Measurements from ENCODE around the gene RSBN1.
A peak's percentile ranks its signal among the peaks of the same experiment; 100 is the strongest.

RSBN1 gene

DNA sequence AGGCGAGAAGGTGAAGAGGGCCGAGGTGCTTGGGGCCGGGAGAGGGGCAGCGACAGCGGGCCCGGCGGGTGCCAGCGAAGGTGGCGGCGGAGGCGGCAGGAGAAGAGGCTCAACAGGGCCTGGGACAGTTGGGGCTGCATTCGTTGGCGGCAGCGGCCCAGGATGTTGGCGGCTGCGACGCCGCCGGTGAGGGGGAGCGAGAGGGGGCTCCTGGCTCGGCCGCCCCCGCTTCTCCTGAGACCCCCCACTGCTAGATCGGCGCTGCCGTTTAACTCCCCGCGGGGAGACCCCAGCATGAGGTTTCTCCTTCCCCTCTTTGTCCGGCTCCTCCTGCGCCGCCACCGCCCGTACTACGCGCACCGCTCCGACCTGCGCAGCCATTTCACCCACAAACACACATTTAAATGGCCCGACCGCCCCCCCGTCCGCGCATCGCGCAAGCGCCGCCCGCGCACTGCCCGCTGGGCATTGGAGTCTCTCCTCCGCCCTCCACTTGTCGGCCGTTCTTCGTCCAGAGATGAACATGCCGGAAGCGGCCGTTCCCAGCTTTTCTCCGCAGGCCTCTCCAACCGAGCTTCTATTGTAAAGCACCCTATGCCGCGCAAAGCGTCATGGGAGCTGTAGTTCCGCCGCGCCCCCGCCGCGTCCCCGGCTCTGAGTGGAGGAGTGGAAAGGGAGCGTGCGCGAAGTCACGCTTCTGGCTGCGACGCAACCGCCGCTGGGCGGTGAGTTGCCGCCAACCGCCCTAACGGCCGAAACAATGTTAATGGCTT, at the start of gene RSBN1:
Gene RSBN1 (minus strand): TSS at position 589 of the 773 bp plus-strand sequence. CDS start 64 bp downstream, at position 525.
- TF ChIP-seq, protein P1, sequence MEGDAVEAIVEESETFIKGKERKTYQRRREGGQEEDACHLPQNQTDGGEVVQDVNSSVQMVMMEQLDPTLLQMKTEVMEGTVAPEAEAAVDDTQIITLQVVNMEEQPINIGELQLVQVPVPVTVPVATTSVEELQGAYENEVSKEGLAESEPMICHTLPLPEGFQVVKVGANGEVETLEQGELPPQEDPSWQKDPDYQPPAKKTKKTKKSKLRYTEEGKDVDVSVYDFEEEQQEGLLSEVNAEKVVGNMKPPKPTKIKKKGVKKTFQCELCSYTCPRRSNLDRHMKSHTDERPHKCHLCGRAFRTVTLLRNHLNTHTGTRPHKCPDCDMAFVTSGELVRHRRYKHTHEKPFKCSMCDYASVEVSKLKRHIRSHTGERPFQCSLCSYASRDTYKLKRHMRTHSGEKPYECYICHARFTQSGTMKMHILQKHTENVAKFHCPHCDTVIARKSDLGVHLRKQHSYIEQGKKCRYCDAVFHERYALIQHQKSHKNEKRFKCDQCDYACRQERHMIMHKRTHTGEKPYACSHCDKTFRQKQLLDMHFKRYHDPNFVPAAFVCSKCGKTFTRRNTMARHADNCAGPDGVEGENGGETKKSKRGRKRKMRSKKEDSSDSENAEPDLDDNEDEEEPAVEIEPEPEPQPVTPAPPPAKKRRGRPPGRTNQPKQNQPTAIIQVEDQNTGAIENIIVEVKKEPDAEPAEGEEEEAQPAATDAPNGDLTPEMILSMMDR (conservative IDR thresholded peaks at IDR 0.05; ENCODE audit: control insufficient read depth, insufficient read depth, low read depth, low read length) = no peak

DNA sequence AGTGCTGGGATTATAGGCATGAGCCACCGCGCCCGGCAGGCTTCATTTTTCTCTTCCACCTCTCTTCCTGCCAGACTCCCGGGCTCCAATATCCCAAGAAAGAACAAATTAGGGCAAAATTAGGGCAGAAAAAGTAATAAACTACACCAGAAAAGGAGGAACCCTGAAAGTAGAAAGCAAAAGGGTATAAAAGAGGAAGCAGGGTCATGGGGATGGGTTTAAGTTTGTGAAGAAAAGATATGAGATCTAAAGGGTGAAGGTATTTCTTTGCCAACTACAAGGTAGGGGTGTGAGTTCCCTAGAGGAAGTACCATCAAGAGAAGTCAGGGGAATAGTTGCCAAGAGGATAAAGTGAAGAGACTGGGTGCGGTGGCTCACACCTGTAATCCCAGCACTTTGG, 49.4 kb upstream of the RSBN1 start:
- no peak for DNase-seq (ENCODE audit: low read depth)
- TF ChIP-seq, protein P1 (conservative IDR thresholded peaks at IDR 0.05; ENCODE audit: control insufficient read depth, insufficient read depth, low read depth, low read length) = no peak

More for the DNA sequence above, at the start of gene RSBN1:
- peak within 1 kb of the TSS; percentile 98 for H3K4me3 ChIP-seq (ENCODE audit: control insufficient read depth, low read depth, low read length)
- peak; percentile 98 for DNase-seq (ENCODE audit: low read depth)

DNA sequence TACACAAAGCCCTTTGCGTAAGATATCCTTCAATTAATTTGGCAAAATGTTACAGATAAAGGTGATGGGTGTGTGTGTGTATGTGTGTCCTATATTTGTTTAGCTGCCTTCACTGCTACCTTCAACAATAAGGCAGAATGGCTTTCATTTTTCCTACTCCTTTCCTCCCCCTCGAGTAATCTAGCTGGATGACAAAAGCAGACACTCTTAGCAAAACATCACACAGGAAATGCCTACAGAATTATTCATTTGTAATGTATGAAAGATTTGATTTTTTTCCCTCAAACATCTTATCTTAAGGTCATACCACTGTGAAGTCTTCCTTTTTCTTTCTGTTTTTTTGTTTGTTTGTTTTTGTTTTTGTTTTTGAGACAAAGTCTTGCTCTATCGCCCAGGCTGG, 48.6 kb upstream of the RSBN1 start:
- DNase-seq (ENCODE audit: low read depth) = peak; percentile 70
- TF ChIP-seq, protein P1 (conservative IDR thresholded peaks at IDR 0.05; ENCODE audit: control insufficient read depth, insufficient read depth, low read depth, low read length) = no peak
- H3K4me3 ChIP-seq (ENCODE audit: control insufficient read depth, low read depth, low read length) = no peak overlapping the region

More for the DNA sequence above, 49.4 kb upstream of the RSBN1 start:
- H3K4me3 ChIP-seq (ENCODE audit: control insufficient read depth, low read depth, low read length) = no peak overlapping the region

DNA sequence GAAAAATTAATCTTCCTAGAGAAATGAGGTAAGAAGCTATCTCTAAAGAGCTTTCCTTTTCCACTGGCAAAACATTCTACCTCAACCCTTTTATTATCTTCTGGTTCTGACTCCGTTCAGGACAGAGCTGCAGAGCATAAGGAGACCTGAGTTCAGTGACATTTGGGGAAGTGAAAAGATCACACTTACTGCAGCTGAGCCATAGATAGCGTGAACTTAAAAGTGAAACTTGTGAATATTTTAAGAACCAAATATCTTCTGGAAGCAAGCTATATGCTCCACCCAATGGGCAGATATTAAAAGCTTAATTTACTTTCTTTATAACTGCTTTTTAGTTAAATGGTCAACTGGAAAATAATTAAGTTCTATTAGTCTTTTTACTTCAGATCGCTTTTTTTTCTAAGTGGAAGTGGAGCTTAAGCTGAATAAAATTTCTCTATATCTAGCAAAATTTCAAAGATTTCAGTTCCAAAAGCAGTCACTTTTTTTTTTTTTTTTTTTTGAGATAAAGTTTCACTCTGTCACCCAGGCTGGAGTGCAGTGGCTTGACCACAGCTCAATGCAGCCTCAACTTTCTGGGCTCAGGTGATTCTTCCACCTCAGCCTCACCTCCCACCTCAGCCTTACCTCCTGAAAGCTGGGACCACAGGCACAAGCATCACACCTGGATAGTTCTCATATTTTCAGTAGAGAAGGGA, 47.4 kb upstream of the RSBN1 start:
- DNase-seq (ENCODE audit: low read depth) = no peak
- TF ChIP-seq, protein P1 (conservative IDR thresholded peaks at IDR 0.05; ENCODE audit: control insufficient read depth, insufficient read depth, low read depth, low read length) = no peak
- no peak overlapping the region for H3K4me3 ChIP-seq (ENCODE audit: control insufficient read depth, low read depth, low read length)

DNA sequence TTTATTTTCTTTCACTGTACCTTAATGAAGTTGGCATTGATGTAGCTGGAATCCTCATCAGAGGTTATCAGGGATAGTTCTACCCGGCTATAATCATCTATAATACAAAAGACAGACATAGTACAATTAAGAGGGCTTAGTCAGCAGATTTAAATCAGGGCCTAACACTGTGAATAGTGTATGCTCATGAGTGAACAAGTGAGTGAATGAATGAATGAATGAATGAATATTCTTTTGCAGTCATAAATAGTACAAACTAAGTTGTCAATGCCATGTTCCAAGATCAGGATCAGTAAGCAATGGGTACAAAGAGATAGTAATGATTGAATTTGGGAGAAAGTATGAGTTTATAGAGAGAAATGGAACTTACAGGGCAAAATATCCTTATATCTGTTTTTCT, 46.7 kb upstream of the RSBN1 start:
- no peak overlapping the region for H3K4me3 ChIP-seq (ENCODE audit: control insufficient read depth, low read depth, low read length)
- no peak for DNase-seq (ENCODE audit: low read depth)
- TF ChIP-seq, protein P1 (conservative IDR thresholded peaks at IDR 0.05; ENCODE audit: control insufficient read depth, insufficient read depth, low read depth, low read length) = no peak

DNA sequence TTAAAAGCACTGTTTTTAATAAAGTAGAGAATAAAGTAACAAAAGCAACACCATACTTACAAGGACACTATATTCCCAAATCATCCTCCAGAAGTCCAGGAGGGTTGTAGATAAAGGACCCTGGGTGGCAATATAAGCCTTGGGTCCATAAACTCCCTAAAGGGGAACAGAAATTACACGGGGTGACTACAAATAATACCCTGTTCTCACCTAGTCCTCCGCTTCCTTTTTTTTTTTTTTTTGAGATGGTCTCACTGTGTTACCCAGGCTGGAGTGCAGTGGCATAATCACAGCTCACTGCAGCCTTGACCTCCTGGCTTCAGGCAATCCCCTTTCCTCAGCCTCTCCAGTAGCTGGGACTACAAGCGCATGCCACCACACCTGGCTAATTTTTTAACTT, 46.1 kb upstream of the RSBN1 start:
- no peak for DNase-seq (ENCODE audit: low read depth)
- H3K4me3 ChIP-seq (ENCODE audit: control insufficient read depth, low read depth, low read length) = no peak overlapping the region
- TF ChIP-seq, protein P1 (conservative IDR thresholded peaks at IDR 0.05; ENCODE audit: control insufficient read depth, insufficient read depth, low read depth, low read length) = no peak

Data from fibroblast of mammary gland (primary cell).